RPMI8226 (cell line): ENCODE measurements around the gene CALM1.

Experiments used
- DNase-seq: peaks from one replicate; pipeline ENCODE4 v3.0.0-alpha.2; 2015

CALM1 gene

GRCh38 chr14:90444077-90444696, 47.4 kb downstream of the CALM1 start:
- no peak for DNase-seq

- no peak for DNase-seq
Measured at GRCh38 chr14:90445011-90445410, 48.2 kb downstream of the CALM1 start.

GRCh38 chr14:90446405-90446804, 49.6 kb downstream of the CALM1 start:
- DNase-seq = no peak

GRCh38 chr14:90447720-90448497, 51.1 kb downstream of the CALM1 start:
- DNase-seq = no peak

- DNase-seq = no peak
Measured at GRCh38 chr14:90449411-90449810, 52.6 kb downstream of the CALM1 start.

- DNase-seq = no peak
Measured at GRCh38 chr14:90450151-90450550, 53.3 kb downstream of the CALM1 start.

GRCh38 chr14:90450667-90451066, 53.8 kb downstream of the CALM1 start:
- DNase-seq = no peak

GRCh38 chr14:90451443-90451842, 54.6 kb downstream of the CALM1 start:
- DNase-seq = no peak

GRCh38 chr14:90451961-90452360, 55.1 kb downstream of the CALM1 start:
- no peak for DNase-seq

GRCh38 chr14:90452366-90452765, 55.5 kb downstream of the CALM1 start:
- no peak for DNase-seq

GRCh38 chr14:90453401-90453951, 56.6 kb downstream of the CALM1 start:
- no peak for DNase-seq

- DNase-seq = peak; percentile 79
Measured at GRCh38 chr14:90454041-90455000, 57.5 kb downstream of the CALM1 start.

- DNase-seq = no peak
Measured at GRCh38 chr14:90455100-90455571, 58.3 kb downstream of the CALM1 start.

- no peak for DNase-seq
Measured at GRCh38 chr14:90456551-90456950, 59.7 kb downstream of the CALM1 start.

- DNase-seq = no peak
Measured at GRCh38 chr14:90457186-90457585, 60.4 kb downstream of the CALM1 start.
